K562 (cell line): ENCODE data around the gene AGRN. TPM values are rescaled to one million over a fixed set of nuclear protein-coding genes. Genes with fewer than 3 reads are reported as not detected.

Source experiments
- ATAC-seq: fragments of 200-7000 bp; cut with Tn5 transposase; 3 replicates; pipeline ENCODE4 v1.9.1; 2020; ENCODE audit warnings: moderate library complexity
- BruUV-seq: library from RNA; stranded (reverse); fragments of 400-500 nt; replicated peaks from 2 replicates; lab custom pipeline; 2021; lab: Mats Ljungman, UMichigan
- CTCF ChIA-PET: fragments of 300-600 bp; formaldehyde crosslinking; extraction: SDS; loops from one replicate; lab custom pipeline; 2021; ENCODE audit warnings: low intra/inter-chr PET ratio; lab: Yijun Ruan, JAX
- POLR2A ChIA-PET: fragments of 300-600, 350-650 bp; sonication (Branson Sonifier 250); formaldehyde crosslinking; extraction: SDS; loops from one replicate; lab custom pipeline; 2021; ENCODE audit warnings: antibody characterized with exemption, inconsistent platforms; lab: Yijun Ruan, JAX
- DNase-seq, 4 experiments: peaks; one replicate each; pipeline versions ENCODE4 v3.0.0 to v3.0.0-alpha.2; 2011 to 2018; ENCODE audit warnings: low spot score in 3 of 4, mixed read lengths in 3 of 4; ENCODE audit errors: extremely low read depth in 1 of 4
- FAIRE-seq: peaks from 2 replicates; lab custom pipeline; 2011; peaks lifted over from hg19 to GRCh38; lab: Jason Lieb, UNC
- H2AFZ ChIP-seq: 2 replicates; pipeline ENCODE4 v1.6.0; 2011; ENCODE audit warnings: low read depth, low read length, control low read depth, inconsistent platforms
- H3K27ac ChIP-seq: fragments of 200-600 bp; 3 replicates; pipeline ENCODE4 v1.8.0; 2011; ENCODE audit warnings: low read depth, mild to moderate bottlenecking, control low read depth, inconsistent platforms, low read length, moderate library complexity, mixed read lengths; ENCODE audit errors: extremely low read depth
- H3K27me3 ChIP-seq, 2 experiments: fragments of 300-600 bp in 1 of 2; 2 replicates in 1 of 2; 3 replicates in 1 of 2; pipeline versions ENCODE4 v1.6.0 to v1.8.0; 2011; ENCODE audit warnings: inconsistent platforms in 2 of 2, low read length in 2 of 2, mild to moderate bottlenecking in 1 of 2, mixed read lengths in 1 of 2, moderate library complexity in 1 of 2; ENCODE audit not compliant: control insufficient read depth in 2 of 2, insufficient read depth in 2 of 2
- H3K36me3 ChIP-seq: fragments of 300-600 bp; 3 replicates; pipeline ENCODE4 v1.8.0; 2011; ENCODE audit warnings: mild to moderate bottlenecking, low read length, inconsistent platforms; ENCODE audit not compliant: control insufficient read depth, insufficient read depth
- H3K4me1 ChIP-seq, 2 experiments: fragments of 200-600 bp in 1 of 2; replicated peaks in 1 of 2; 2 replicates in 1 of 2; 3 replicates in 1 of 2; pipeline versions ENCODE4 v1.5.1 to v1.8.0; 2011; ENCODE audit warnings: inconsistent platforms in 2 of 2, low read length in 2 of 2, mild to moderate bottlenecking in 1 of 2, mixed read lengths in 1 of 2, moderate library complexity in 1 of 2; ENCODE audit not compliant: control insufficient read depth in 2 of 2, insufficient read depth in 2 of 2
- H3K4me2 ChIP-seq: 2 replicates; pipeline ENCODE4 v1.6.1; 2011; ENCODE audit warnings: low read length, control low read depth, inconsistent platforms, mixed read lengths; ENCODE audit not compliant: insufficient read depth
- H3K4me3 ChIP-seq: fragments of 200-600 bp; sonication (generic), shearing (Covaris generic); 2 replicates; pipeline ENCODE4 v1.5.1; 2016; ENCODE audit warnings: control low read depth, inconsistent platforms
- H3K79me2 ChIP-seq: fragments of 200-600 bp; 3 replicates; pipeline ENCODE4 v1.8.0; 2011; ENCODE audit warnings: low read length, inconsistent platforms; ENCODE audit not compliant: control insufficient read depth, insufficient read depth
- H3K9ac ChIP-seq, 2 experiments: 2 replicates each; pipeline versions ENCODE4 v1.6.0 to v1.6.1; 2011; ENCODE audit warnings: low read depth in 2 of 2, low read length in 2 of 2, control low read depth in 1 of 2, inconsistent platforms in 1 of 2, mild to moderate bottlenecking in 1 of 2, mixed read lengths in 1 of 2; ENCODE audit not compliant: insufficient read depth in 1 of 2
- H3K9me1 ChIP-seq: one replicate; pipeline ENCODE4 v1.6.0; 2011; ENCODE audit warnings: inconsistent platforms, mild to moderate bottlenecking, low read length, moderate library complexity; ENCODE audit not compliant: control insufficient read depth, insufficient read depth
- H3K9me3 ChIP-seq: replicated peaks from 2 replicates; pipeline ENCODE4 v1.5.1; 2011; ENCODE audit warnings: low read depth, low read length, inconsistent platforms; ENCODE audit not compliant: control insufficient read depth, insufficient read depth
- H4K20me1 ChIP-seq: replicated peaks from 2 replicates; pipeline ENCODE4 v1.6.1; 2011; ENCODE audit warnings: low read length, inconsistent platforms, mixed read lengths; ENCODE audit not compliant: control insufficient read depth, insufficient read depth
- ELF4 ChIP-seq: fragments of 450-650 bp; formaldehyde crosslinking; IDR thresholded peaks from 2 replicates; pipeline ENCODE4 v1.4.0; 2022; ENCODE audit warnings: missing genetic modification characterization
- RBM14 ChIP-seq: fragments of 200-400 bp; formaldehyde crosslinking; IDR thresholded peaks from 2 replicates; pipeline ENCODE4 v1.6.1; 2018; ENCODE audit warnings: low read depth, mild to moderate bottlenecking, low read length, moderate library complexity, borderline replicate concordance; ENCODE audit not compliant: insufficient read depth
- ZNF507 ChIP-seq: conservative IDR thresholded peaks from 2 replicates; pipeline ENCODE4 v1.6.1; 2017; ENCODE audit warnings: missing genetic modification characterization, missing compliant biosample characterization
- WGBS: fragments of 100-300 bp; shearing (Covaris generic); methylation state at CpG from one replicate; pipeline ENCODE4 v1.1.6; 2016; ENCODE audit warnings: low coverage, mixed read lengths; ENCODE audit not compliant: insufficient coverage; ENCODE audit errors: missing lambda C conversion rate; 5-methylcytosine and 5-hydroxymethylcytosine counted together
- in situ Hi-C: fragments of 300-500 bp; cut with MboI; formaldehyde crosslinking; loops from 4 replicates; pipeline ENCODE4 v1.15.0; 2018; ENCODE audit warnings: inconsistent platforms, mixed read lengths
- intact Hi-C: fragments of 100-400 bp; cut with micrococcal nuclease; formaldehyde crosslinking; loops from 2 replicates; pipeline ENCODE4 v1.14.2; 2022
- polyA plus RNA-seq, 8 experiments: library from polyadenylated mRNA; depleted of rRNA in 4 of 8; stranded (reverse) in 5 of 8; unstranded in 3 of 8; fragments of >200 nt; fragmentation: Nextera tagmentation in 2 of 8; fragmentation: Illumina TruSeq in 1 of 8; extraction: Ambion mirVana in 2 of 8; extraction: Trizol in 1 of 8; gene quantifications; 2 replicates each; pipeline versions ENCODE4 v1.2.1 to v1.2.3, GENCODE V29; 2011 to 2014; ENCODE audit warnings: inconsistent platforms in 1 of 8, missing spikeins in 1 of 8
- total RNA-seq, 7 experiments: library from RNA; depleted of rRNA in 6 of 7; stranded (reverse); fragments of >200 nt in 6 of 7; fragmentation: Illumina TruSeq in 2 of 7; extraction: Trizol in 2 of 7; gene quantifications; 2 replicates each; pipeline versions ENCODE4 v1.2.1 to v1.2.3, GENCODE V29; 2011 to 2021; ENCODE audit warnings: low replicate concordance in 1 of 7

Gene AGRN
- total and polyA plus RNA-seq, 9 of the 15 experiments (the other 6 are each of a cell fraction or from before 2014, with no cell fraction given), result 0.04 to 111 (median 18.1) TPM

- H3K27me3 ChIP-seq, result peaks cover 0 to 28% of the 10 kb centered on the region in 2 experiments; a peak in 2 of 5 replicates
- BruUV-seq, result no TSS peak
- intact Hi-C loops, result no loop called here
- 42% methylated on average over 29 of the region's 33 CpGs for WGBS
- ChIA-PET POLR2A (interaction anchor here (0.5 to 0.6 kb wide), 2 partner anchors 81 to 421 kb away, joined by 3 read pairs; no protein-coding TSS in a partner anchor), CTCF (no interaction called here)
- ATAC-seq, result no peak
- FAIRE-seq, result no peak
- peaks cover 5% of the 10 kb centered on the region; the same call in 1 of the 3 replicates for H3K36me3 ChIP-seq
- DNase-seq, result no peak
- no peak overlapping the region for H2AFZ ChIP-seq
- H3K9me1 ChIP-seq, result no peaks in the 10 kb centered on the region
- H3K4me1 ChIP-seq, result peaks cover 14 to 76% of the 10 kb centered on the region in 2 experiments; a peak in 4 of 5 replicates
- in situ Hi-C loops, result no loop called here
- TF ChIP-seq RBM14 (0 out of 2 replicates have a peak, but pooled peaks have one; percentile 39), ZNF507 (no peak)
- no peak overlapping the region for H3K4me3 ChIP-seq
- H3K9me3 ChIP-seq, result peaks cover 6% of the 10 kb centered on the region
- no peak overlapping the region for H3K9ac ChIP-seq
- H3K27ac ChIP-seq, result no peak overlapping the region
- H3K79me2 ChIP-seq, result no peaks in the 10 kb centered on the region
- H3K4me2 ChIP-seq, result no peak overlapping the region
- no peaks in the 10 kb centered on the region for H4K20me1 ChIP-seq
Measured at GRCh38 chr1:970242-970972, 49.5 kb upstream of the AGRN start.

- Histone ChIP-seq H3K9me1 (no peaks in the 10 kb centered on the region), H3K27me3 (peaks cover 0 to 35% of the 10 kb centered on the region in 2 experiments; a peak in 2 of 5 replicates), H3K4me3 (no peak overlapping the region), H3K4me2 (no peak overlapping the region), H4K20me1 (no peaks in the 10 kb centered on the region), H3K36me3 (no peaks in the 10 kb centered on the region), H3K4me1 (peaks cover 9 to 76% of the 10 kb centered on the region in 2 experiments; a peak in 4 of 5 replicates), H3K79me2 (no peaks in the 10 kb centered on the region), H3K9me3 (peaks cover 6% of the 10 kb centered on the region), H2AFZ (no peak overlapping the region), H3K27ac (no peak overlapping the region), H3K9ac (no peak overlapping the region)
- FAIRE-seq (no peak), ATAC-seq (no peak), DNase-seq (no peak)
- POLR2A ChIA-PET, result interaction anchor here (0.6 kb wide), 1 partner anchor 12 kb away, joined by 4 read pairs; the partner anchor contains the start of gene NOC2L
- in situ Hi-C loops, result no loop called here
- no peak for TF ChIP-seq ELF4 (CRISPR knock-in tag)
- BruUV-seq, result no TSS peak
- intact Hi-C loops, result no loop called here
- 25% methylated on average over 26 of the region's 42 CpGs for WGBS
- CTCF ChIA-PET, result no interaction called here
Measured at GRCh38 chr1:970973-971730, 48.8 kb upstream of the AGRN start.
